ENCODE results near the gene DHDH.

The DHDH gene

DNA sequence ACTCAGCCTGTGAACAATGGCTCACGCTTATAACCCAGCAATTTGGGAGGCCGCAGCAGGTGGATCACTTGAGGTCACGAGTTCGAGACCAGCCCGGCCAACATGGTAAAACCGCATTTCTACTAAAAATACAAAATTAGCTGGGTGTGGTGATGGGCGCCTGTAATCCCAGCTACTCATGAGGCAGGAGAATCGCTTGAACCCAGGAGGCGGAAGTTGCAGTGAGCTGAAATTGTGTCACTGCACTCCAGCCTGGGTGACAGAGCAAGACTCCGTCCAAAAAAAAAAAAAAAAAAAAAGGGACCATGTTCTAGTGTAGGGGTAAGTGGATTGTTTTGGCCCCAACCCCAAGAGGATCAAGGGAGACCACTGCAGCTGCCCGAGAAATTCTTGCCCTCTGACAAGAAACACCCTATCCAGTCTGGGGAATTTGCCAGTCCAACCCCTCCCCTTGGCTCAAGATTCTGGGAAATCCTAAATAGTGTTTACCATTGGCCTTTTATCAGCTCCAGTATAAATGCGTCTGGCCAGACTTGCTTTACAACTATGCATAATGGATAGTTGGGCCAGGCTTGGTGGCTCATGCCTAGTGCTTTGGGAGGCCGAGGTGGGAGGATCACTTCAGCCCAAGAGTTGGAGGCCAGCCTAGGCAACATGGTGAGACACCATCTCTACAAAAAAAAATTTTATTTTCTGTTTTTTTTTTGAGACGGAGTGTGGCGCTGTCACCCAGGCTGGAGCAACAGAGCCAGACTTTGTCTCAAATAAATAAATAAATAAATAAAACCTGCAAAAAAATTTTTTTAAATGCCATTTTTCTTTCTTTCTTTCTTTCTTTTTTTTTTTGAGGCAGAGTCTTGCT lies 5.1 kb upstream of the DHDH start:
- TF ChIP-seq POLR2AphosphoS5 (IDR thresholded peaks at IDR 0.05; ENCODE audit: low read depth, low read length) (no peak), SIN3A (IDR thresholded peaks at IDR 0.05; ENCODE audit: borderline replicate concordance, insufficient read depth, low read length) (no peak), TAF1 (IDR thresholded peaks at IDR 0.05; ENCODE audit: borderline replicate concordance, insufficient read depth, low read length) (no peak), FOXP2 (optimal IDR thresholded peaks at IDR 0.05; ENCODE audit: borderline replicate concordance, extremely low read depth, extremely low read length, insufficient read depth) (no peak)
- TF ChIP-seq, protein P1, sequence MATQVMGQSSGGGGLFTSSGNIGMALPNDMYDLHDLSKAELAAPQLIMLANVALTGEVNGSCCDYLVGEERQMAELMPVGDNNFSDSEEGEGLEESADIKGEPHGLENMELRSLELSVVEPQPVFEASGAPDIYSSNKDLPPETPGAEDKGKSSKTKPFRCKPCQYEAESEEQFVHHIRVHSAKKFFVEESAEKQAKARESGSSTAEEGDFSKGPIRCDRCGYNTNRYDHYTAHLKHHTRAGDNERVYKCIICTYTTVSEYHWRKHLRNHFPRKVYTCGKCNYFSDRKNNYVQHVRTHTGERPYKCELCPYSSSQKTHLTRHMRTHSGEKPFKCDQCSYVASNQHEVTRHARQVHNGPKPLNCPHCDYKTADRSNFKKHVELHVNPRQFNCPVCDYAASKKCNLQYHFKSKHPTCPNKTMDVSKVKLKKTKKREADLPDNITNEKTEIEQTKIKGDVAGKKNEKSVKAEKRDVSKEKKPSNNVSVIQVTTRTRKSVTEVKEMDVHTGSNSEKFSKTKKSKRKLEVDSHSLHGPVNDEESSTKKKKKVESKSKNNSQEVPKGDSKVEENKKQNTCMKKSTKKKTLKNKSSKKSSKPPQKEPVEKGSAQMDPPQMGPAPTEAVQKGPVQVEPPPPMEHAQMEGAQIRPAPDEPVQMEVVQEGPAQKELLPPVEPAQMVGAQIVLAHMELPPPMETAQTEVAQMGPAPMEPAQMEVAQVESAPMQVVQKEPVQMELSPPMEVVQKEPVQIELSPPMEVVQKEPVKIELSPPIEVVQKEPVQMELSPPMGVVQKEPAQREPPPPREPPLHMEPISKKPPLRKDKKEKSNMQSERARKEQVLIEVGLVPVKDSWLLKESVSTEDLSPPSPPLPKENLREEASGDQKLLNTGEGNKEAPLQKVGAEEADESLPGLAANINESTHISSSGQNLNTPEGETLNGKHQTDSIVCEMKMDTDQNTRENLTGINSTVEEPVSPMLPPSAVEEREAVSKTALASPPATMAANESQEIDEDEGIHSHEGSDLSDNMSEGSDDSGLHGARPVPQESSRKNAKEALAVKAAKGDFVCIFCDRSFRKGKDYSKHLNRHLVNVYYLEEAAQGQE (IDR thresholded peaks at IDR 0.05; ENCODE audit: insufficient read depth in 1 of 2, low read depth in 2 of 2, low read length in 2 of 2): no peak

DNA sequence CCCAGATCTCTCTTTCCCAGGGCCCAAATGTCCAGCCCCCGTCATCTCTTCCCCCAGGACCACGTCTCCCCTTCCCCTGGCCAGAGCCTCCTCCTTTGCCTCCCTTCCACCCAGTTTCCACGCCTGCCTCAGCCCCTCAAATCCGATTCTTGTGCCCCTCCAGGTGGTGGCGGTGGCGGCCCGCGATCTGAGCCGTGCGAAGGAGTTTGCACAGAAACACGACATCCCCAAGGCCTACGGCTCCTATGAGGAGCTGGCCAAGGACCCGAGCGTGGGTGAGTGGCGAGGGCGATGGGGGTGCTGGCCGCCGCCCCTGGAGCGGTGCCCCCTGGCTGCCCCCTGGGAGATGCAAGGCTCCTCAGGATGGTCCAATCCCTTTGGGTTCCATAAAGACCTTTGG lies 1.3 kb downstream of the DHDH start:
- no peak for TF ChIP-seq TAF1 (IDR thresholded peaks at IDR 0.05; ENCODE audit: borderline replicate concordance, insufficient read depth, low read length)
- TF ChIP-seq FOXP2 (optimal IDR thresholded peaks at IDR 0.05; ENCODE audit: borderline replicate concordance, extremely low read depth, extremely low read length, insufficient read depth): no peak
- TF ChIP-seq, protein P1 (IDR thresholded peaks at IDR 0.05; ENCODE audit: insufficient read depth in 1 of 2, low read depth in 2 of 2, low read length in 2 of 2): no peak
- no peak for TF ChIP-seq SIN3A (IDR thresholded peaks at IDR 0.05; ENCODE audit: borderline replicate concordance, insufficient read depth, low read length)
- no peak for TF ChIP-seq POLR2AphosphoS5 (IDR thresholded peaks at IDR 0.05; ENCODE audit: low read depth, low read length)

DNA sequence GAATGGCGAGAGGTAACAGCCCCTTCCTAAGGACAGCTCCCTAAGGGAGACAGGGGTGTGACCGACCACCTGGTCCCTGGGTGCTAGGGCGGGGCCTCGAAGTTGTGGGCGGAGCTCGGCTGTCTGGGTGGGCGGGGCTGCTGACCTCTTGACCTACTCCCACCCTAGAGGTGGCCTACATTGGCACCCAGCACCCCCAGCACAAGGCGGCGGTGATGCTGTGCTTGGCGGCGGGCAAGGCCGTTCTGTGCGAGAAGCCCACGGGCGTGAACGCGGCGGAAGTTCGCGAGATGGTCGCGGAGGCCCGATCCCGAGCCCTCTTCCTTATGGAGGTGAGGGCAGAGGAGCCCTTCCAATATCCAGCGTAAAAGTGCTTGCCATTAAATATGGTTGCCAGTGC lies 2.4 kb downstream of the DHDH start:
- TF ChIP-seq TAF1 (IDR thresholded peaks at IDR 0.05; ENCODE audit: borderline replicate concordance, insufficient read depth, low read length) (no peak), POLR2AphosphoS5 (IDR thresholded peaks at IDR 0.05; ENCODE audit: low read depth, low read length) (no peak), FOXP2 (optimal IDR thresholded peaks at IDR 0.05; ENCODE audit: borderline replicate concordance, extremely low read depth, extremely low read length, insufficient read depth) (no peak), SIN3A (IDR thresholded peaks at IDR 0.05; ENCODE audit: borderline replicate concordance, insufficient read depth, low read length) (no peak)
- TF ChIP-seq, protein P1 (IDR thresholded peaks at IDR 0.05; ENCODE audit: insufficient read depth in 1 of 2, low read depth in 2 of 2, low read length in 2 of 2): no peak

DNA sequence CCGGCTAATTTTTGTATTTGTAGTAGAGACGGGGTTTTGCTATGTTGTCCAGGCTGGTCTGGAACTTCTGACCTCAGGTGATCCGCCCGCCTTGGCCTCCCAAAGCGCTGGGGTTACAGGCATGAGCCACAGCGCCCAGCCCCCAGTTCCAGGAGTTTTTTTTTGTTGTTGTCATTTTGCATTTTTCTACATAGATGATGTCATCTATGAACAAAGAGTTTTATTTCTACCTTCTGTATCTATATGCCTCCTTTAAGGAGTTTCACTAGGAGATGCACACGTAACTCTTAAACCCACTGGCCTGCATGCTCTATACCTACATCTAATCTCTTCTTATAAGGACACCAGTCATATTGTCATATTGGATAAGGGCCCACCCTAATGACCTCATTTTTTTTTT lies 4.8 kb downstream of the DHDH start:
- no peak for TF ChIP-seq FOXP2 (optimal IDR thresholded peaks at IDR 0.05; ENCODE audit: borderline replicate concordance, extremely low read depth, extremely low read length, insufficient read depth)
- TF ChIP-seq, protein P1 (IDR thresholded peaks at IDR 0.05; ENCODE audit: insufficient read depth in 1 of 2, low read depth in 2 of 2, low read length in 2 of 2): no peak
- TF ChIP-seq POLR2AphosphoS5 (IDR thresholded peaks at IDR 0.05; ENCODE audit: low read depth, low read length): no peak
- no peak for TF ChIP-seq TAF1 (IDR thresholded peaks at IDR 0.05; ENCODE audit: borderline replicate concordance, insufficient read depth, low read length)
- TF ChIP-seq SIN3A (IDR thresholded peaks at IDR 0.05; ENCODE audit: borderline replicate concordance, insufficient read depth, low read length): no peak
